HEK293 (cell line): ENCODE data around the gene CCDC92B.
A peak's percentile ranks its signal among the peaks of the same experiment; 100 is the strongest.

Experiments used
- CTCF ChIA-PET: fragments of 350-600 bp; formaldehyde crosslinking; extraction: SDS; loops from one replicate; lab custom pipeline; 2021; ENCODE audit warnings: antibody characterized with exemption; lab: Yijun Ruan, JAX
- POLR2A ChIA-PET: fragments of 300-600 bp; formaldehyde crosslinking; extraction: SDS; loops from one replicate; lab custom pipeline; 2020; ENCODE audit warnings: antibody characterized with exemption, inconsistent platforms; lab: Yijun Ruan, JAX
- H3K27ac ChIP-seq: fragments of 200-500 bp; sonication (Bioruptor generic); 2 replicates; pipeline ENCODE4 v1.5.1; 2014; ENCODE audit warnings: low read depth, low read length, control low read depth, inconsistent platforms; ENCODE audit errors: extremely low read depth
- H3K36me3 ChIP-seq, 2 experiments: fragments of 200-500 bp in 1 of 2; sonication (Bioruptor generic) in 1 of 2; 1 replicate in 1 of 2; 2 replicates in 1 of 2; pipeline ENCODE4 v1.5.1; 2014 to 2017; ENCODE audit warnings: inconsistent platforms in 2 of 2, low read length in 2 of 2; ENCODE audit not compliant: control insufficient read depth in 2 of 2, insufficient read depth in 1 of 2
- H3K4me1 ChIP-seq: fragments of 200-500 bp; sonication (Bioruptor generic); 2 replicates; pipeline ENCODE4 v1.5.1; 2014; ENCODE audit warnings: mild to moderate bottlenecking, low read length, inconsistent platforms; ENCODE audit not compliant: control insufficient read depth, insufficient read depth
- H3K4me3 ChIP-seq: 2 replicates; pipeline ENCODE4 v1.5.1; 2011; ENCODE audit warnings: low read depth, mild to moderate bottlenecking, control low read depth, low read length, moderate library complexity
- H3K9me3 ChIP-seq: fragments of 200-500 bp; sonication (Bioruptor generic); 2 replicates; pipeline ENCODE4 v1.5.1; 2014; ENCODE audit warnings: low read depth, low read length, inconsistent platforms; ENCODE audit not compliant: control insufficient read depth, insufficient read depth
- GLIS2 ChIP-seq: fragments of 450-650 bp; formaldehyde crosslinking; IDR thresholded peaks from 2 replicates; pipeline ENCODE4 v1.5.1; 2016; ENCODE audit warnings: missing biosample characterization, missing genetic modification characterization
- HOXA7 ChIP-seq: sonication (generic); formaldehyde crosslinking; IDR thresholded peaks from 2 replicates; pipeline ENCODE4 v1.8.1; 2022; ENCODE audit warnings: missing genetic modification reagents, borderline replicate concordance
- KLF10 ChIP-seq: fragments of 450-650 bp; IDR thresholded peaks from 2 replicates; pipeline ENCODE4 v1.5.1; 2018; ENCODE audit warnings: missing biosample characterization, mild to moderate bottlenecking, missing genetic modification characterization
- OVOL3 ChIP-seq: fragments of 450-650 bp; formaldehyde crosslinking; IDR thresholded peaks from 2 replicates; pipeline ENCODE4 v1.5.1; 2016; ENCODE audit warnings: missing biosample characterization, missing genetic modification characterization
- SALL2 ChIP-seq: fragments of 450-650 bp; formaldehyde crosslinking; IDR thresholded peaks from 2 replicates; pipeline ENCODE4 v1.5.0; 2017; ENCODE audit warnings: missing biosample characterization, mild to moderate bottlenecking, missing genetic modification characterization, borderline replicate concordance
- YY1 ChIP-seq: fragments of 450-650 bp; formaldehyde crosslinking; IDR thresholded peaks from 2 replicates; pipeline ENCODE4 v1.5.1; 2018; ENCODE audit warnings: missing biosample characterization, missing genetic modification characterization
- ZEB2 ChIP-seq: fragments of 450-650 bp; formaldehyde crosslinking; IDR thresholded peaks from 2 replicates; pipeline ENCODE4 v1.5.1; 2016; ENCODE audit warnings: missing biosample characterization, missing genetic modification characterization
- ZNF114 ChIP-seq: fragments of 450-650 bp; formaldehyde crosslinking; IDR thresholded peaks from 2 replicates; pipeline ENCODE4 v1.5.0; 2017; ENCODE audit warnings: missing biosample characterization, missing genetic modification characterization
- ZNF121 ChIP-seq: fragments of 450-650 bp; formaldehyde crosslinking; IDR thresholded peaks from 2 replicates; pipeline ENCODE4 v1.5.1; 2016; ENCODE audit warnings: missing biosample characterization, missing genetic modification characterization
- ZNF133 ChIP-seq: fragments of 450-650 bp; formaldehyde crosslinking; IDR thresholded peaks from 2 replicates; pipeline ENCODE4 v1.5.1; 2016; ENCODE audit warnings: missing biosample characterization, missing genetic modification characterization
- ZNF169 ChIP-seq: fragments of 450-650 bp; formaldehyde crosslinking; IDR thresholded peaks from 2 replicates; pipeline ENCODE4 v1.5.1; 2016; ENCODE audit warnings: missing biosample characterization, missing genetic modification characterization
- ZNF202 ChIP-seq: fragments of 450-650 bp; formaldehyde crosslinking; IDR thresholded peaks from 2 replicates; pipeline ENCODE4 v1.5.1; 2016; ENCODE audit warnings: missing biosample characterization, missing genetic modification characterization, borderline replicate concordance
- ZNF239 ChIP-seq: fragments of 450-650 bp; formaldehyde crosslinking; IDR thresholded peaks from 2 replicates; pipeline ENCODE4 v1.5.1; 2016; ENCODE audit warnings: missing biosample characterization, missing genetic modification characterization
- ZNF335 ChIP-seq: fragments of 450-650 bp; formaldehyde crosslinking; conservative IDR thresholded peaks from 2 replicates; pipeline ENCODE4 v1.5.1; 2016; ENCODE audit warnings: missing biosample characterization, missing genetic modification characterization
- ZNF426 ChIP-seq: fragments of 450-650 bp; formaldehyde crosslinking; IDR thresholded peaks from 2 replicates; pipeline ENCODE4 v1.5.1; 2017; ENCODE audit warnings: missing biosample characterization, missing genetic modification characterization, mild to moderate bottlenecking, inconsistent platforms, moderate library complexity
- ZNF433 ChIP-seq: fragments of 450-650 bp; formaldehyde crosslinking; IDR thresholded peaks from 2 replicates; pipeline ENCODE4 v1.5.1; 2016; ENCODE audit warnings: missing biosample characterization, missing genetic modification characterization, low read depth
- ZNF558 ChIP-seq: fragments of 450-650 bp; formaldehyde crosslinking; IDR thresholded peaks from 2 replicates; pipeline ENCODE4 v1.5.1; 2016; ENCODE audit warnings: missing biosample characterization, missing genetic modification characterization
- ZNF596 ChIP-seq: fragments of 450-650 bp; IDR thresholded peaks from 2 replicates; pipeline ENCODE4 v1.5.0; 2018; ENCODE audit warnings: missing biosample characterization, mild to moderate bottlenecking, missing genetic modification characterization, moderate library complexity
- ZNF600 ChIP-seq: fragments of 450-650 bp; formaldehyde crosslinking; IDR thresholded peaks from 2 replicates; pipeline ENCODE4 v1.5.1; 2016; ENCODE audit warnings: missing biosample characterization, missing genetic modification characterization
- ZNF624 ChIP-seq: fragments of 450-650 bp; formaldehyde crosslinking; IDR thresholded peaks from 2 replicates; pipeline ENCODE4 v1.5.1; 2017; ENCODE audit warnings: missing biosample characterization, missing genetic modification characterization
- TF ChIP-seq, protein P1 (sequence below): fragments of 450-650 bp; formaldehyde crosslinking; IDR thresholded peaks from 2 replicates; pipeline ENCODE4 v1.5.1; 2016; ENCODE audit warnings: missing biosample characterization, missing genetic modification characterization
- TF ChIP-seq, protein P2 (sequence below): fragments of 450-650 bp; formaldehyde crosslinking; IDR thresholded peaks from 2 replicates; pipeline ENCODE4 v1.5.0; 2017; ENCODE audit warnings: missing biosample characterization, missing genetic modification characterization, borderline replicate concordance
- TF ChIP-seq, protein P3 (sequence below): fragments of 450-650 bp; IDR thresholded peaks from 2 replicates; pipeline ENCODE4 v1.5.1; 2018; ENCODE audit warnings: missing biosample characterization, mild to moderate bottlenecking, missing genetic modification characterization
- TF ChIP-seq, protein P4 (sequence below): fragments of 450-650 bp; formaldehyde crosslinking; IDR thresholded peaks from 2 replicates; pipeline ENCODE4 v1.5.1; 2017; ENCODE audit warnings: missing biosample characterization, missing genetic modification characterization

CCDC92B gene

DNA sequence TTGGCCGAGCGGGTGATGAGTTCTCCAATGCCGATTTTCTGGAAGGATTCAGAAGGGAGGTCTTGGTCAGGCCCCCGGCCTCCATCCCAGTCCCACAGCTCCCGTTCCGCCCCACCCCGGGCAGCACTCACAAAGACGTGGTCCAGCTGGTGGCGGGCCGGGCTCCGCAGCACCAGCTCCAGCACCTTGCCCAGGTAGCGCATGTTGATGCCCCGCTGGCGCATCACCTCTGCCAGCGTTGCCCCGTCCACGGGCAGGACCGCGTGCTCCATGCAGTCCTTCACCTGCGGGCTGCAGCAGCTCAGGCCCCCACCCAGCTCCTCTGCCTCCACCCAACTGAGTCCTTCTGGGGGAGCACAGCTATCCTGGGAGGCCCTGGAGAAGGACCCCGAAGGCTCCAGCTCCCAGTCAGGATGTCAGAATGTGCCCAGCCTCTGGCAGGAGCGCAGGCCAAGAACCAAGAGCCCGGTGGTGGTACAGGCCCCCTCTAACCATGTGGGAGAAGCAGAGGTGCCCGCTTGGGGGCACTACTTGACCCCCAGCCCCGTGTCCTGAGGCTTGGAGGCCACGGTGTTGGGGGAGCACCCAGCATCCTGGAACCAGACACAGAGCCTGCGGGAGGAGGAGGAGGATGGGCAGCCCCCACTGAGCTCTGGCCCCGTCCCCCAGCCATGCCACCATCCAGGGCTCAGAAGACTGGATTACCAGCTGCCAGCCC lies 54.0 kb downstream of the CCDC92B start:
- no peak for TF ChIP-seq ZNF169 (tag by site-specific recombination)
- no peak for TF ChIP-seq OVOL3 (tag by site-specific recombination)
- 0 out of 2 replicates have a peak, but pooled peaks have one; percentile 45 for TF ChIP-seq ZNF600 (tag by site-specific recombination)
- TF ChIP-seq ZEB2 (tag by site-specific recombination): no peak
- TF ChIP-seq HOXA7 (CRISPR knock-in tag): no peak
- TF ChIP-seq YY1 (tag by site-specific recombination): no peak
- TF ChIP-seq ZNF202 (tag by site-specific recombination): no peak
- TF ChIP-seq ZNF558 (tag by site-specific recombination): no peak
- TF ChIP-seq, protein P1, sequence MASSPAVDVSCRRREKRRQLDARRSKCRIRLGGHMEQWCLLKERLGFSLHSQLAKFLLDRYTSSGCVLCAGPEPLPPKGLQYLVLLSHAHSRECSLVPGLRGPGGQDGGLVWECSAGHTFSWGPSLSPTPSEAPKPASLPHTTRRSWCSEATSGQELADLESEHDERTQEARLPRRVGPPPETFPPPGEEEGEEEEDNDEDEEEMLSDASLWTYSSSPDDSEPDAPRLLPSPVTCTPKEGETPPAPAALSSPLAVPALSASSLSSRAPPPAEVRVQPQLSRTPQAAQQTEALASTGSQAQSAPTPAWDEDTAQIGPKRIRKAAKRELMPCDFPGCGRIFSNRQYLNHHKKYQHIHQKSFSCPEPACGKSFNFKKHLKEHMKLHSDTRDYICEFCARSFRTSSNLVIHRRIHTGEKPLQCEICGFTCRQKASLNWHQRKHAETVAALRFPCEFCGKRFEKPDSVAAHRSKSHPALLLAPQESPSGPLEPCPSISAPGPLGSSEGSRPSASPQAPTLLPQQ (tag by site-specific recombination): no peak
- TF ChIP-seq, protein P2, sequence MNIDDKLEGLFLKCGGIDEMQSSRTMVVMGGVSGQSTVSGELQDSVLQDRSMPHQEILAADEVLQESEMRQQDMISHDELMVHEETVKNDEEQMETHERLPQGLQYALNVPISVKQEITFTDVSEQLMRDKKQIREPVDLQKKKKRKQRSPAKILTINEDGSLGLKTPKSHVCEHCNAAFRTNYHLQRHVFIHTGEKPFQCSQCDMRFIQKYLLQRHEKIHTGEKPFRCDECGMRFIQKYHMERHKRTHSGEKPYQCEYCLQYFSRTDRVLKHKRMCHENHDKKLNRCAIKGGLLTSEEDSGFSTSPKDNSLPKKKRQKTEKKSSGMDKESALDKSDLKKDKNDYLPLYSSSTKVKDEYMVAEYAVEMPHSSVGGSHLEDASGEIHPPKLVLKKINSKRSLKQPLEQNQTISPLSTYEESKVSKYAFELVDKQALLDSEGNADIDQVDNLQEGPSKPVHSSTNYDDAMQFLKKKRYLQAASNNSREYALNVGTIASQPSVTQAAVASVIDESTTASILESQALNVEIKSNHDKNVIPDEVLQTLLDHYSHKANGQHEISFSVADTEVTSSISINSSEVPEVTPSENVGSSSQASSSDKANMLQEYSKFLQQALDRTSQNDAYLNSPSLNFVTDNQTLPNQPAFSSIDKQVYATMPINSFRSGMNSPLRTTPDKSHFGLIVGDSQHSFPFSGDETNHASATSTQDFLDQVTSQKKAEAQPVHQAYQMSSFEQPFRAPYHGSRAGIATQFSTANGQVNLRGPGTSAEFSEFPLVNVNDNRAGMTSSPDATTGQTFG: no peak
- TF ChIP-seq SALL2 (tag by site-specific recombination): no peak
- TF ChIP-seq GLIS2 (tag by site-specific recombination): 0 out of 2 replicates have a peak, but pooled peaks have one; percentile 21
- peaks cover 10 to 91% of the 10 kb centered on the region in 2 experiments; a peak in 2 of 3 replicates for H3K36me3 ChIP-seq
- no peak overlapping the region for H3K27ac ChIP-seq
- H3K4me3 ChIP-seq: no peak overlapping the region
- CTCF ChIA-PET: interaction anchor here (0.5 to 0.8 kb wide), 2 partner anchors 11 to 12 kb away, joined by 5 read pairs; no protein-coding TSS in a partner anchor
- no peaks in the 10 kb centered on the region for H3K9me3 ChIP-seq
- H3K4me1 ChIP-seq: no peaks in the 10 kb centered on the region
- POLR2A ChIA-PET: interaction anchor here (0.7 kb wide), 1 partner anchor 9 kb away, joined by 3 read pairs; no protein-coding TSS in a partner anchor

DNA sequence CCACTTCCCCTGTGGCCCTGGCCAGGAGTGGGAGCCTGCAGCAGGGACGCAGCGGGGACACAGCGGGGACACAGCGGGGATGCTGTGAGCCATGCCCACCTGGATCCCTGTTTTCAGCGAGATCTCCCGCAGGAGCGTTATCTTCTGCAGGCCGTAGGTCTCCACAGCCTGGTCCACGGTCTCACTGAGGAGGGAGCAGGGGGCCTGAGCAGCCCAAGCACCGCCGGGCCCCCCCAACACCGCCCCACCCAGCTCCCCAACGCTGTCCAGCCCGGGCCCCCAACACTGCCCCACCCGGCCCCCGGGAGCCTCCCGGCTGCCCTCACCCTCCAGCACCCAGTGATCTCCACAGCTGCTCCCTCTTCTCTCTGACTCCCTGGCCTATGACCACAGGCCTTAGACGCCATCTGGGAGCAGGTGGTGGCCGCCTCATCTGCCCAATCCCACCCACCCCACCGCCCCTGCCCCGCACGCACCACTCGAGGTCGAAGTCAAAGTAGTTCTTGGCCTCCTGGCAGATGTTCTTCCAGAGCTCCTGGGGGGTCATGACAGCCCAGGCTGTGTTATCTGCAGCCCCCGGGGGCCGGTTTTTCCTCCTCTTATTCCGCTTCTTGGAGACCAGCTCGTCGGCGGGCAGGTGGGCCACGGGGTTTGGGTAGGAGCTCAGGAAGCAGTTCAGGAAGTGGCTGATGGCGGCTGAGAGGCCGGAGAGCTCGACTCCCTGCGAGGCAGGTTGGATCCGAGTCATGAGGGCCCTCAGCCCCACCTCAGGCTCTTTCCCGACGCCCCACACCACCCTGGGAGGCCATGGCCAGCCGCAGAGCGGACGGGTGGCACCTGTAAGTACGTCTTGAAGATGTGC lies 54.8 kb downstream of the CCDC92B start:
- H3K4me1 ChIP-seq: no peaks in the 10 kb centered on the region
- no peak overlapping the region for H3K4me3 ChIP-seq
- ChIA-PET CTCF (interaction anchor here (0.5 kb wide), 1 partner anchor 11 kb away, joined by 5 read pairs; no protein-coding TSS in a partner anchor), POLR2A (interaction anchor here (0.7 kb wide), 1 partner anchor 8 kb away, joined by 3 read pairs; no protein-coding TSS in a partner anchor)
- H3K27ac ChIP-seq: no peak overlapping the region
- peaks cover 10 to 88% of the 10 kb centered on the region in 2 experiments; a peak in 2 of 3 replicates for H3K36me3 ChIP-seq
- H3K9me3 ChIP-seq: no peaks in the 10 kb centered on the region
- TF ChIP-seq ZNF596 (tag by site-specific recombination): no peak
- TF ChIP-seq ZNF433 (tag by site-specific recombination): no peak
- TF ChIP-seq, protein P1 (tag by site-specific recombination): no peak
- no peak for TF ChIP-seq ZNF133 (tag by site-specific recombination)
- TF ChIP-seq, protein P3, sequence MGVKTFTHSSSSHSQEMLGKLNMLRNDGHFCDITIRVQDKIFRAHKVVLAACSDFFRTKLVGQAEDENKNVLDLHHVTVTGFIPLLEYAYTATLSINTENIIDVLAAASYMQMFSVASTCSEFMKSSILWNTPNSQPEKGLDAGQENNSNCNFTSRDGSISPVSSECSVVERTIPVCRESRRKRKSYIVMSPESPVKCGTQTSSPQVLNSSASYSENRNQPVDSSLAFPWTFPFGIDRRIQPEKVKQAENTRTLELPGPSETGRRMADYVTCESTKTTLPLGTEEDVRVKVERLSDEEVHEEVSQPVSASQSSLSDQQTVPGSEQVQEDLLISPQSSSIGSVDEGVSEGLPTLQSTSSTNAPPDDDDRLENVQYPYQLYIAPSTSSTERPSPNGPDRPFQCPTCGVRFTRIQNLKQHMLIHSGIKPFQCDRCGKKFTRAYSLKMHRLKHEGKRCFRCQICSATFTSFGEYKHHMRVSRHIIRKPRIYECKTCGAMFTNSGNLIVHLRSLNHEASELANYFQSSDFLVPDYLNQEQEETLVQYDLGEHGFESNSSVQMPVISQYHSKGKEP (tag by site-specific recombination): no peak
- no peak for TF ChIP-seq ZNF239
- TF ChIP-seq ZNF426 (tag by site-specific recombination): no peak
- TF ChIP-seq ZNF624: no peak
- TF ChIP-seq, protein P4, sequence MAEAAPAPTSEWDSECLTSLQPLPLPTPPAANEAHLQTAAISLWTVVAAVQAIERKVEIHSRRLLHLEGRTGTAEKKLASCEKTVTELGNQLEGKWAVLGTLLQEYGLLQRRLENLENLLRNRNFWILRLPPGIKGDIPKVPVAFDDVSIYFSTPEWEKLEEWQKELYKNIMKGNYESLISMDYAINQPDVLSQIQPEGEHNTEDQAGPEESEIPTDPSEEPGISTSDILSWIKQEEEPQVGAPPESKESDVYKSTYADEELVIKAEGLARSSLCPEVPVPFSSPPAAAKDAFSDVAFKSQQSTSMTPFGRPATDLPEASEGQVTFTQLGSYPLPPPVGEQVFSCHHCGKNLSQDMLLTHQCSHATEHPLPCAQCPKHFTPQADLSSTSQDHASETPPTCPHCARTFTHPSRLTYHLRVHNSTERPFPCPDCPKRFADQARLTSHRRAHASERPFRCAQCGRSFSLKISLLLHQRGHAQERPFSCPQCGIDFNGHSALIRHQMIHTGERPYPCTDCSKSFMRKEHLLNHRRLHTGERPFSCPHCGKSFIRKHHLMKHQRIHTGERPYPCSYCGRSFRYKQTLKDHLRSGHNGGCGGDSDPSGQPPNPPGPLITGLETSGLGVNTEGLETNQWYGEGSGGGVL (tag by site-specific recombination): no peak
- no peak for TF ChIP-seq ZNF335 (tag by site-specific recombination)
- TF ChIP-seq ZNF114: no peak
- TF ChIP-seq KLF10 (tag by site-specific recombination): no peak
- TF ChIP-seq ZNF121 (tag by site-specific recombination): no peak
